ENCODE measurements around the gene COX7C.

GRCh38 chr5:86623785-86624483, 6.2 kb downstream of the COX7C start:
- TF ChIP-seq CTCF (IDR thresholded peaks at IDR 0.05) (no peak), POLR2AphosphoS5 (IDR thresholded peaks at IDR 0.05) (no peak), POLR2A (IDR thresholded peaks at IDR 0.05) (no peak)

All from upper lobe of left lung (tissue), 4 donors.